Upper lobe of left lung (tissue), 4 donors: ENCODE results near the gene TOMT.

Experiments
- CTCF ChIP-seq, 6 experiments: fragments of 450-650 bp in 4 of 6; fragments of 200-600 bp in 2 of 6; sonication (generic) in 2 of 6; IDR thresholded peaks; one replicate each; pipeline ENCODE4 v1.5.1; 2016 to 2019; ENCODE audit warnings: antibody characterized with exemption in 6 of 6
- EP300 ChIP-seq, 4 donors: sonication (generic); formaldehyde crosslinking; IDR thresholded peaks; one replicate each; pipeline ENCODE4 v1.5.1; 2017; ENCODE audit warnings: antibody characterized with exemption in 4 of 4, control low read depth in 2 of 4
- POLR2A ChIP-seq, 4 donors: fragments of 450-650 bp; IDR thresholded peaks; one replicate each; pipeline ENCODE4 v1.5.1; 2016 to 2017; ENCODE audit warnings: antibody characterized with exemption in 4 of 4, mild to moderate bottlenecking in 2 of 4
- POLR2AphosphoS5 ChIP-seq, 2 donors: sonication (generic); formaldehyde crosslinking; IDR thresholded peaks; one replicate each; pipeline ENCODE4 v1.5.1; 2017; ENCODE audit warnings: antibody characterized with exemption in 2 of 2

- no peak for TF ChIP-seq POLR2AphosphoS5 (IDR thresholded peaks at IDR 0.05)
- no peak for TF ChIP-seq CTCF (IDR thresholded peaks at IDR 0.05)
- TF ChIP-seq POLR2A (IDR thresholded peaks at IDR 0.05) = no peak
- TF ChIP-seq EP300 (IDR thresholded peaks at IDR 0.05) = no peak
These were observed 31.0 kb downstream of the TOMT start for GRCh38 chr11:72136684-72137262.
